GM18909 (cell line): ENCODE results near the gene HSP90AB1.
A peak's percentile ranks its signal among the peaks of the same experiment; 100 is the strongest.

Experiments used
- ATAC-seq: cut with Tn5 transposase; IDR thresholded peaks from one replicate; pipeline ENCODE4 v1.9.1; 2021; ENCODE audit warnings: mild to moderate bottlenecking; ENCODE audit not compliant: unreplicated experiment, poor library complexity

Gene HSP90AB1

GRCh38 chr6:44246663-44247337 is at the start of gene HSP90AB1:
HSP90AB1 (plus strand) TSS chr6:44247101; CDS start chr6:44248630, 1,529 bp downstream.
- peak; percentile 70 for ATAC-seq

DNA sequence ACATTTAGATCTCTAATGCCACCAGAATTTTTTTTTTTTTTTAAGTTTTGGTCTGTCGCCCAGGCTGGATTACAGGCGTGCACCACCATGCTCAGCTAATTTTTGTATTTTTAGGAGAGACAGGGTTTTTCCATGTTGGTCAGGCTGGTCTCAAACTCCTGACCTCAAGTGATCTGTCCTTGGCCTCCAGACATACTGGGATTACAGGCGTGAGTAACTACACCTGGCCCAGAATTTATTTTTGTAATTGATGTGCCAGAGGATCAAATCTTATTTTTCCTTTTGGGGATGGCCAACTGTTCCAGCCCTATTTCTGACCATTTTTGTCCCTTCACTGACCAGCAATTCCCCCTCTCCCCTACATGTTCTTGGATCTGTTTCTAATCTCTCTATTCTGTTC is 48.2 kb upstream of the HSP90AB1 start:
- no peak for ATAC-seq

DNA sequence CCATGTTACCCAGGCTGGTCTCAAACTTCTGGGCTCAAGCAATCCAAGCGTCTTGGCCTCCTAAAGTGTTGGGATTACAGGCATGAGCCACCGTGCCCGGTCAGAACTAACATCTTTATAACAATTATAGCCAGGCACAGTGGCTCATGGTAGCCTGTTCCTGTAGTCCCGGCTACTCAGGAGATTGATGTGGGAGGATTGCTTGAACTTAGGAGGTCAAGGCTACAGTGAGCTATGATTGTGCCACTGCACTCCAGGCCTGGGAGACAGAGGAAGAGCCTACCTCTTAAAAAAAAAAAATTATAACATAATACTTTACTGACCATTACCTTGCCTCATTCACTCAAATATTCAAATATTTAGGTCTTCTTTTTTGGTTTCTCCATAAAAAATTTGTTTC is 47.0 kb upstream of the HSP90AB1 start:
- ATAC-seq, result no peak

- ATAC-seq, result no peak
These were observed 45.7 kb upstream of the HSP90AB1 start for GRCh38 chr6:44201200-44201599.

GRCh38 chr6:44201638-44202303 is 45.1 kb upstream of the HSP90AB1 start:
- ATAC-seq, result no peak

- no peak for ATAC-seq
These were observed 44.4 kb upstream of the HSP90AB1 start for GRCh38 chr6:44202332-44202971.

DNA sequence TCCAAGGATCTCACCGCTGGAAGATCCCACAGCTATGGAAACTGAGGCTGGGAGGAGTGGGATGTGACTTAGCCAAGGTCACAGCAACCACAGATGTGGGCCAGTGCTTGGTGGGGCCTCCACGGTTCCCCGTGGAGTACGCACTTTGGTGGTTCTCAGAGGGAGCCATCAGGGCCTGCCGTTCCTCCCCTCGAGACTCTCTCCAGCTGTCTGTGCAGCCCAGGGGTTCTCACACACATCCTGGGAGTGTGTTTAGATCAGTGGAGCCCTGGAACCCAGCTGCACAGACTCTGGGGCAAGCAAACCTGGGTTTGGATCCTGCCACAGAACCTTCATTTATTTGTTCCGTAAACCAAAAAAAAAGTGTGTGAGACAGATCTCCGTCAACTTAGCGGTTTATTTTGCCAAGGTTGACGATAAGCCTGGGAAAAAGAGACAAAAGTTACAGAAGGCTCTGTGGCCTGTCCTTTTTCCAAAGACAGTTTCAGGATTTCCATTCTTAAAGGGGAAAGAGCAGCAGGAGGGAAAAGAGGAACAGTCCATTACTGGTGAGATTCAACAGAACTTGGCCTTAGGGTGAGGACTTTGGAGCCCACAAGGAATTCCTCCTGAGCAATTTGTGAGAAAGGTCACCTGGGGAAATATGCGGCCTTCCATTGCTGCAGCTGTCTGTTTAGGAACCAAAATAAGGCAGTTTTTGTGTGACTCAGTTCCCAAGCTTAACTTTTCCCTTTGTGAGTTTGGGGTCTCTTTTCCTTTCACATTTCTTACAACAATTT is 43.7 kb upstream of the HSP90AB1 start:
- no peak for ATAC-seq

DNA sequence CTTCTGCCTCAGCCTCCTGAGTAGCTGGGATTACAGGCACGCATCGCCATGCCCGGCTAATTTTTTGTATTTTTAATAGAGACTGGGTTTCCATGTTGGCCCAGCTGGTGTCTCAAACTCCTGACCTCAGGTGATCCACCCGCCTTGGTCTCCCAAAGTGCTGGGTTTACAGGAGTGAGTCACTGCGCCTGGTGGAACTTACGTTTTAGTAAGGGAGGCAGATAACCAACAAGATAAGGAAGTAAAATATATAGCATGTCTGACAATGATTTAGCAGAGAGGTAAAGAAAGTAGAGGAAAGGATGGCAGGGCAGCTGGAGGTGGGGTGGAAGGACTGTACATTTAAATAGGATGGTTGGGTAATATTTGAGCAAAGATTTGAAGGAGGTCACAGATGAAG is 42.9 kb upstream of the HSP90AB1 start:
- no peak for ATAC-seq

DNA sequence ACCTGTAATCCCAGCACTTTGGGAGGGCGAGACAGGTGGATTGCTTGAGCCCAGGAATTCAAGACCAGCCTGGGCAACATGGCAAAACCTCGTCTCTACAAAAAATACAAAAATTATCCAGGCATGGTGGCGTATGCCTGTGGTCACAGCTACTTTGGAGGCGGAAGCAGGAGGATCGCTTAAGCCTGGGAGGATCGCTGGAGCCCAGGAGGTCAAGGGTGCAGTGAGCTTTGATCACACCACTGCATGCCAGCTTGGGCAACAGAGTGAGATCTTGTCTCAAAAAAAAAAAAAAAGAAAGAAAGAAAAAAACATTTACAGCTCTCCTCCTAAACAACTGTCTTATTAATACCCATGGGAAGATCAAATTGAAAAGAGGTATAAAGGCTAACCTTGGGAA is 38.9 kb upstream of the HSP90AB1 start:
- no peak for ATAC-seq

- ATAC-seq, result no peak
These were observed 35.6 kb upstream of the HSP90AB1 start for GRCh38 chr6:44211284-44211683.

GRCh38 chr6:44214307-44214706 is 32.6 kb upstream of the HSP90AB1 start:
- ATAC-seq, result no peak

DNA sequence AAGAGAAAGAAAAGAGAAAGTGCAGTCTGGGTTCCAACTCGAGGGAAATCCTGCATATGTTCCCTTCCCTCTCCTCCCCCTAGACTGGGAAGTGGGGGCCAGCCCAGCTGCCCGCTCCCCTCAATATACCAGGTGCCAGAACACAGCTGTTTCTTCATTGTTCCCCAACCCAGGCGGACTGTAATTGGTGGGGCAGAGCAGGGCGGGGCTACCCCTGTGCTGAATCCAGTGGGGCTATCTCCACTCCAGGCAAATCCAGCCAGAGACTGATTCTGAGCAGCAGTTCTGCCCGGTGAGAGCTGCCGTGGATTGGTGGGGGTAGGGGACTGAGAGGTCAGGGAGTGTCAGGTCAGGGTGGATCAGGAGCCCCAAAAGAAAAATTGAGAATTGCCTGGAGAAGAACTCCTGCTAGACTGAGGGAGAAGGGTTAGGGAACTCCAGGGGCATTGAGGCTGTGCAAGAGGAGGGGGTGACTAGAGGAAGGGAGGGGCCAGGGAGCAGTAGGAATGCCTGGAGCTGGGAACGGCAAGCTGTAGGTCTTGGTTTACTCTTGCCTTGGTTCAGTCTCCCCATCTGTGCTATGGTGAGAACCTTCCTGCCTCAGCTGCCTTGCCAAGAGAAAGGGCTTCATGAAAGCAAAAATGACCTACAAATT is 30.1 kb upstream of the HSP90AB1 start, which contains the start of gene MYMX:
TSS of gene MYMX (plus strand) at position 250 of the 655 bp plus-strand sequence. CDS start 546 bp downstream, outside the sequence.
- no peak for ATAC-seq

DNA sequence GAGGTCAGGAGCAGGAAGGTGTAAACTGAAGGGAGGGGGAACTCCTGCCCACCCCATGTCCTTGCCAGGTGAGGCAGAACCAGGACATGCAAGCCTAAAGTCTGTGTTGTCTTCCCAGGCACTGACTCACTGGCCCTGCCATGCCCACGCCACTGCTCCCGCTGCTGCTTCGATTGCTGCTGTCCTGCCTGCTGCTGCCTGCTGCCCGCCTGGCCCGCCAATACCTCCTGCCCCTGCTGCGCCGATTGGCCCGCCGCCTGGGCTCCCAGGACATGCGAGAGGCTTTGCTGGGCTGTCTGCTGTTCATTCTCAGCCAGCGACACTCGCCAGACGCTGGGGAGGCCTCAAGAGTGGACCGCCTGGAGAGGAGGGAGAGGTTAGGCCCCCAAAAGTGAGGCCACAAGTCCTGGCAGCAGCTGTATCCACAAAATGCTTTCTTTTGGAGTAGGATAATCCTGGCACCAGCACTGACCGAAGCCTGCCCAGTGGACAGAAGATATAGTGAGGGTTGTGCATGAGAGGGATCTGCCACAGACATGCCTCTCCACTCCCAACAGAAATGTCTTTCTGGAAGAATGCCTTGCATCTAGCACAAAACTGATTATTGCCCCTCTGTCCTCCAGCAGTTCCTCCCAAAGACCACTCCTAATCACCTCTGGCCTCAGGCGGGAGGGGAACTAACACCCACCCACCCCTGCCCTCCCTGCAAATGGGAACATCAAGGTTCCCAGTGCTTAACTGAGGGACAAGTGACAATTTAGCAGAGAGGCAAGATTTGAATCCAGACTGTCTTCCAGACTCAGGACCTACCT is 29.4 kb upstream of the HSP90AB1 start:
- no peak for ATAC-seq

DNA sequence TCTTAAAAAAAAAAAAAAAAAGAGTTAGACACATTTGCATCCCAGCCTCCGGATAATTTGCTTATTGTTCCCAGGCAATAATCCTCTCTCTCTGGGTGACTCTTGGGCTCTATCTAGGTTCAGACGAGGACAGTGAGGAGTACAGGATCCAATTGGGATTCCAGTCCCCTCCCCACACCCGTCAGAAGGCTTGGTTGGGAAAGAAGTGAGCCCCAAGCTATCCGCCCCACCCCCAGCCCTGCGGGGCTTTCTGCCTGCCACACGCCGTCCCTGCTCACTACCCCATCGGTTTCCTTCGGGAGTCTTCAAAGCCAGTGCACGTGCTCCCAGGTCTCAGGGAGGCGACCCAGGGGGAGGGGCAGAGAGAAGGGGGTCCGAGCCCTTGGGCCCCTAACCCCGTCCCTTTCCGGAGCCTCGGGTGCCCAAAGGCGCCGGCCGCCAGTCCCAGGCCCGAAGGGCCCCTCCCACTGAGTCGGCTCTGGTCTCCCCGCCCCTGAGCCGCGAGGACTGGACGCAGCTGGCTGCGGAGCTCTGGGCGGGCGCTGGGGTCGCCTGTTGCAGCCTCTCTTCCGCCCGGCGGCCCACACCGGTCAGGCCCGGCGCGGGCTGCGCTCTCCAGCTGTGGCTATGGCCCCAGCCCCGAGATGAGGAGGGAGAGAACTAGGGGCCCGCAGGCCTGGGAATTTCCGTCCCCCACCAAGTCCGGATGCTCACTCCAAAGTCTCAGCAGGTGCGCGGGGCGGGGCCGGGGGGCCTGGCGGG is 27.7 kb upstream of the HSP90AB1 start:
- peak; percentile 55 for ATAC-seq

DNA sequence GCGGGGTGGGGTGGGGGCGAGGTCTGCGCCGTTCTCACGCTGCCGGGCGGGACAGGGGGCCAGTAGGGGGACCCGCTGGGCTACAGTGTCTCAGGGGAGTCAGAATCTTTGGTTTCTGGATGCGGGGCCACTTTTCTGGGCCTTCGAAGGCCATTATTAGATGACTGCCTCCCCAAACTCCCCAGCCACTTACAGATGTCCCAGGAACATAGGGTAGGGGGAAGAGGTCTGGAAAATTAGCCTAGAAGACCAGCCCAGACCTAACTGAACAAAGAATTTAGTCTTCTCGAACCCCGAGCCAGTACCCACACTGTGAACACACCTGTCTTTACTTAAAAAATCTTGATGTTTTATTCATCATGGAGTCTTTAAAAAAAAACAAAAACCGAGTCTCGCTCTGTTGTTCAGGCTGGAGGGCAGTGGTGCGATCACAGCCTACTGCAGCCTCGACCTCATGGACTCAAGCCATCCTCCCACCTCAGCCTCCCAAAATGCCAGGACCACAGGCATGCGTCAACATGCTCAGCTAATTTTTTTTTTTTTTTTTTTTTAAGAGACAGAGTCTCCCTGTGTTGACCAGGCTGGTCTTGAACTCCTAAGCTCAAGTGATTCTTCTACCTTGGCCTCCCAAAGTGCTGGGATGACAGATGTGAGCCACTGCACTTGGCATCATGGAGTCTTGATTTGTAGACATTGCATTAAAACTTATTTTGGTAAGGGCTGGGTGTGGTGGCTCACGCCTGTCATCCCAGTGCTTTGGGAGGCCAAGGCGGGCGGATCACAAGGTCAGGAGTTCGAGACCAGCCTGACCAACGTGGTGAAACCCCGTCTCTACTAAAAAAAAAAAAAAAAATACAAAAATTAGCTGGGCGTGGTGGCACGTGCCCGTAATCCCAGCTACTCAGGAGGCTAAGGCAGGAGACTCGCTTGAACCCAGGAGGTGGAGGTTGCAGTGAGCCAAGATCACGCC is 26.8 kb upstream of the HSP90AB1 start:
- no peak for ATAC-seq

GRCh38 chr6:44220913-44221290 is 26.0 kb upstream of the HSP90AB1 start:
- ATAC-seq, result no peak

GRCh38 chr6:44221291-44221960 is 25.5 kb upstream of the HSP90AB1 start:
- peak; percentile 38 for ATAC-seq
